IMR-90 (cell line): ENCODE results near the gene GRB10.

Source experiments
- CEBPB ChIP-seq: IDR thresholded peaks from 2 replicates; pipeline ENCODE4 v1.6.1; 2012; ENCODE audit warnings: low read depth, low read length, improper control_type of control experiment
- MAZ ChIP-seq: IDR thresholded peaks from 2 replicates; pipeline ENCODE4 v1.6.1; 2012; ENCODE audit warnings: low read depth, mild to moderate bottlenecking, low read length, improper control_type of control experiment, moderate library complexity, borderline replicate concordance
- TF ChIP-seq, protein P1 (sequence below): conservative IDR thresholded peaks from 2 replicates; pipeline ENCODE4 v1.5.1; 2012; ENCODE audit warnings: mild to moderate bottlenecking, low read depth, low read length, improper control_type of control experiment

DNA sequence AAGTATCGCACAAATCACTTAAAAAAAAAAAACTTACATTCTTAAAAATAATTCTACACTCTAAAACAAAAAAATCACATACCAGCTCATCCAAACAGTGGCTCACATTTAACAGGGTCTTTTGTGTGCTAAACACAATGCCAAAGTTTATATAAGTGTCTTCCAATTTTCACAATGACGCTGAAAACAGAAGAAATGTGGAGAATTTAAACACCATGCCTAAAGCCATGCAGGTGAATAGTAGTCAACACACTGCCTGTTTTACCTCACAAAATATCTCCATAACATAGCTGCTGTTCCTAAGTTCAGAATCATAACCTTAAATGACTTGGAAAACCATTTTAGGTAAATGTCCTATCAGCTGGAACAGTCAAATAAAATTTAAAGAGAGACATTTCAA, 55.0 kb downstream of the GRB10 start:
- TF ChIP-seq MAZ (no peak), CEBPB (no peak)
- TF ChIP-seq, protein P1, sequence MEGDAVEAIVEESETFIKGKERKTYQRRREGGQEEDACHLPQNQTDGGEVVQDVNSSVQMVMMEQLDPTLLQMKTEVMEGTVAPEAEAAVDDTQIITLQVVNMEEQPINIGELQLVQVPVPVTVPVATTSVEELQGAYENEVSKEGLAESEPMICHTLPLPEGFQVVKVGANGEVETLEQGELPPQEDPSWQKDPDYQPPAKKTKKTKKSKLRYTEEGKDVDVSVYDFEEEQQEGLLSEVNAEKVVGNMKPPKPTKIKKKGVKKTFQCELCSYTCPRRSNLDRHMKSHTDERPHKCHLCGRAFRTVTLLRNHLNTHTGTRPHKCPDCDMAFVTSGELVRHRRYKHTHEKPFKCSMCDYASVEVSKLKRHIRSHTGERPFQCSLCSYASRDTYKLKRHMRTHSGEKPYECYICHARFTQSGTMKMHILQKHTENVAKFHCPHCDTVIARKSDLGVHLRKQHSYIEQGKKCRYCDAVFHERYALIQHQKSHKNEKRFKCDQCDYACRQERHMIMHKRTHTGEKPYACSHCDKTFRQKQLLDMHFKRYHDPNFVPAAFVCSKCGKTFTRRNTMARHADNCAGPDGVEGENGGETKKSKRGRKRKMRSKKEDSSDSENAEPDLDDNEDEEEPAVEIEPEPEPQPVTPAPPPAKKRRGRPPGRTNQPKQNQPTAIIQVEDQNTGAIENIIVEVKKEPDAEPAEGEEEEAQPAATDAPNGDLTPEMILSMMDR, result no peak
